GM18520 (cell line): ENCODE measurements around the gene TANC1.

Experiments
- ATAC-seq: cut with Tn5 transposase; IDR thresholded peaks from one replicate; pipeline ENCODE4 v1.9.1; 2021; ENCODE audit not compliant: unreplicated experiment

The TANC1 gene

DNA sequence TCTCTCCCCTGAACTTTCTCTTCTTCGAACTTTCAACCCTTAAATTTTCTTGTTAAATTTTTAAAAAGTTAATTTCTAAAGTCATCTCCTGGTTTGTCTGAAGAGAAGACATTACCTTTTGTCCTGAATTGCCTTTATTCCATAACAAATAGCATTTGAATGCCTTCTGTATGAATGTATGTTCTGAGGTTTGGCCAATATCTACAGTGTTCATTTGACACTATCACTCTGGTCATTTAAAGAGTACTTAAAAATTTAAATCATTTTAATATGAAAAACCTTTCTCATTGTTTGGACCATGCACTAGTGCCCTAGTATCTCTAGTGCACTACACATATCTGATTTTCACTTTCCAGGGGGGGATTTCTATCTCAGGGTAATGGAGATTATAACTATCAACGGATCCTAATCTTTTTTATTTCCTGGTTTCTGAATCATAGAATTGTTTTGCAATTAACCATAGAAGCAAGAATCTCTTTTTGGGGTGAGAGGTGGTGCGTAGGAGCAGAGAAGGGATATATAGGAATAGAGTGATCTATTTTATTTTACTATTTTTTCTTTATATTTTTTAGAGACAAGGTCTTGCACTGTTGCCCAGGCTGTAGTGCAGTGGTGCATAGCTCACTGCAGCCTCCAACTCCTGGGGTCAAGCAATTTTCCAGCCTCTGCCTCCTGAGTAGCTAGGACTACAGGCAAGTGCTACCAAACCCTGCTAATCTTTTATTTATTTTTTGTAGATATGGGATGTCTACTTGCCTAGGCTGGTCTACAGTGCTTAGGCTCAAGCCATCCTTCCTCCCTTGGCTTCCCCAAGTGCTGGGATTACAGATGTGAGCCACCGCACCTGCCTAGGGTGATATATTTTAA lies 25.5 kb downstream of the TANC1 start:
- ATAC-seq: no peak

DNA sequence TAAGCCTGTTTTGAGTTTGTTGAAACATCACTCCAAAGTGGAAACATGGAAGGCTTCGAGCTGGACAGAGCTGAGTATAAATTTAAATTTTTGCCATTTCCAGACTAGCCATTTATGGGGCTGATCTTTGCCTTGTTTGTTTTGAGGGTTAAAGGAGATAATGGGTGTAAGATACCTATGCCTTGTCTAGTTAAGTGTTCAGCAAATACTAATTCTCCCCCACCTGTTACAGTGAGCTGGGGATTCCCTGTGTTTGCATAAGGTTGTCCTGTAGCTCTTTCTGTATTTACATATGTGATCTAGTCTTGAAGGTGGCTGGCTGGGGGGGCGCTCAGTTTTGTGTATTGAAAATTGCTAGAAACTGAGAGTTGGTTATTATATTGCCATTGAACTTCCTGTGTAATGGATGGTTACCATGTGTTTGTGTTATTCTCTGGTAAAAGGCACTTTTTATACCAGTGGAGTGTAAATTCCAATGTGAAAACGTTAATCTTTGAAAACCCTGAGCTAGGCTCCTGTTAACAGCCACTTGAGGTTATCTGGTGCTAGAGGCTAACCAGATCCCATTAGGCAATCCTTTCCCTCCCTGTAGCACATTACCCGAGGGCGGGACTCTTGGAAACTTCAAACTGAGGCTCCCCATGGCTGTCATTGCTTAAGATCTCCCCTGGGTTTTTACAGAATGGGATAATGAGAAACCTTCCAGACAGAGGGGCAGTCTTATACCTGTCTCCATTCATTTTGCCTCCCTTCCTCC lies 26.7 kb downstream of the TANC1 start:
- no peak for ATAC-seq

DNA sequence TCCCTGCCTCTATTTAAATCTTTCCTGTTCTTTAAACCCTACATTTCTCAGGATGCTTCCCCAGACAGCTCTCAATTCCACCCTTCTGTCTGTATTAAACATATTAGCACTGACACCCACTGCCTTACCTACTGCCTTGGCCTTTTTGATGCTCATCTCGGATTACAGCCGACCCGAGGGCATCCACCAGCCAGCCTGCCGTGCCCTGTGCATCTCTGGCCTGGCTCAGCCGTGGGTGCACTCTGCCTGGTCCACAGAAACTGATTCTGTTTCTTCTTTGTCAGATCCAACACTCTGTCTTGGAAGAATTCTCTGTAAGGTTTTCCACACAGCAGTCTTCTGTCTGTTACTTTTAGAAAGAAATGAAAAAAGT lies 27.2 kb downstream of the TANC1 start:
- ATAC-seq: no peak

DNA sequence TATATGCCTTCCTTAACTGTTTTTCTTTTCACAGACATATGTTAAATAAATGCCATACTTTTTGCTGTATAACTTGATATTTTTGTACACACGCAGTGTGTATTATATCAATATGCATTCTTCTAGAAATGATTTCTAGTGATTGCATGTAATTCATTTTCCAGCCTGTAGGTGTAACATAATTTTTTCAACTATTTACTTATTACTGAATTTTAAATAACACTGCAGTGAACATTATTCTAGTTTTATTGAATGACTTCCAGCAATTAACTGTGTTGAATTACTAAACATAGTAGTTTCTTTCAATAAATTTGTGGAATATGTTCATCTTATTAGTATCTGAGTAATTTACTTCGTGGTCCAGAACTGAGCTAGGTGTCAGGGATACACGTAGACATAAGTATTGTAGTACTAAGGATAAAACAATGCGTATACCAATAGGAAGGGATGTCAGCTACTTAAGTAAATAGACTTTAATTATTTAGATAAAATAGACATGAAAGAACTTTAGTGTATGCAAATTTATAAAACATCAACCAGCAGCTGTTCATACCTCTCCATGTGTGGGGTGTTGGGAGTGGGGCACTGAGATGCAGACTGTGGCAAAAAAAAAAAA lies 28.0 kb downstream of the TANC1 start:
- no peak for ATAC-seq

DNA sequence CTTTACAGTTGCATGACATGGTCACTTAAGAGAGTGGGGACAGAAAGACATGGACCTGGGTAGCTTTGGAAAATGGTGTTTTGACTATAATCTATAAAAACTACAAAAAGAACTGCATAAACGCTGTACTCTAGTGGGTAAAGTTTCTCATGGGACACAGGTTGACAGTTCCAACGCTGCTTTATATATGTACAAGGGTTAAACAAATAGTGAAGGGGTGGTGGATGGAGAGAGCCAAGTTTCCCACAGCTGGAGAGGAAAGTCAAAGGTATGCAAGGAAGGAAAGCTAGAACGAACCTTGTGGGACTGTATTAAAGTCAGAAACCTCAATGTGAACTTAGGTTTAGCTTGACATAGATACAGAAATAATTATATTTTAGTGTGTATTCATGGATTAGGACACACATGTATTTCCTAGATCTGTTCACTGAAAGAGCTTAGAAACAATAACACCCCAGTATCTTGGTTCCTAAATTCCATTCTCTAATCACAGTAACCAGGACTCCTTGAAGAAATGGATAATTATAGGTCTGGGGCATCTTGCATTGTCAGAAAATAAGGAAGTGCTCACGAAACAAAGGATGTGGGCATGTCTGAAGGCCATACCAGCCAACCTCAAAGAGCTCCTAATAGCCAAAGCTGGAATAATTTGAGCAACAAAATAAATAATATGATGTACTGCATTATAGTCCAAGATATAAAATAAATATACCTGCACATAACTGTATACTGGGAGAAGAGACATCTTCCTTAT lies 28.8 kb downstream of the TANC1 start:
- ATAC-seq: no peak

DNA sequence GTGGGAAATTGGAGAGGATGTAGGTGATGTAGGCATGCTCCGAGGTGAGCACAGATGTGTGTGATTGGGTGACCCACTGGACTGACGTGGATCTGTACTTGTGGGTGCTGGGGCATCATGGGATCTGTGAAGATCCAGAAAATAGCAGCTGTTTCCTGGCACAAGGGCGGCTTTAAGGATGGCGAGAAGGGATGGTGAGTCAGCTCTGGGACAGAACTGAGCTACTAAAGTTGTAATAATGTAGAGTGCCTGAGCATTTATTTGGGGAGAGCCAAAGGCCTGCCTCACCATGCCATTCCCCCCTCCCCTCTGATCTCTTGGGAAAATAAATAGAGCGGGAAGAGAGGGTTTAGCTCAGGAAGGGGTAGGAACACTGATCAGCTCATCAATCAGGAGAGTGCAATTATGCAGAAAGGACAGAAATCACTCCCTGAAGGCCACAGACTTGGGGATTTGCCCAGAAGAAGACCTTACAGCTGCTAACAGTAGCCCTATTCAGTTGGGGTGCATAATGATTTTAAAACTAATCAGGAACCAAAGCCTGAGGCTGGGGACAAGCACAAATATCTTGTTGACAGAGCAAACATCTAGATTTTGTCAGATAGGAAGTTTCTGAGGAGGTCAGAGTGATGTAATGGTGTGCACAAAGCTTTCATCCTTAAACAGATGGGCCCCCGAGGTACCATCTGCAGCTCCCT lies 30.3 kb downstream of the TANC1 start:
- no peak for ATAC-seq

DNA sequence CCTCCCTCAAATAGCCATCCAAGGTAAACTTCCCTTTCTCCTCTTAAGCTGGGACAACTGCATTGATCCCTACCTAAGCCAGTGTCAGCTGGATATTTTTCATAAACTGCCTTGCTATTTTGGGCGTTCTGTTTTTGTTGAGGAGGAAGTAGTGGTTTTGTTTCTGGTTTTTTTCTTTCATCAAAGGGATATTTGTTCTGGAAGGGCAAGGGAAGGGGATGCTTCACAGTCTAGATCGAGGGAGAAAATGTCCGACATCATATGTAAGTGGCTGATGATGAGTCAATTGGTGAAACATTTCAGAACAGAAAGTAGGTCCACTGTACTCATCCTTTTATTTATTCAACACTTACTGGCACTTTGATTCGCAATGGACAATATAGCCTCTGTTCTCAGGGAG lies 31.0 kb downstream of the TANC1 start:
- ATAC-seq: no peak

DNA sequence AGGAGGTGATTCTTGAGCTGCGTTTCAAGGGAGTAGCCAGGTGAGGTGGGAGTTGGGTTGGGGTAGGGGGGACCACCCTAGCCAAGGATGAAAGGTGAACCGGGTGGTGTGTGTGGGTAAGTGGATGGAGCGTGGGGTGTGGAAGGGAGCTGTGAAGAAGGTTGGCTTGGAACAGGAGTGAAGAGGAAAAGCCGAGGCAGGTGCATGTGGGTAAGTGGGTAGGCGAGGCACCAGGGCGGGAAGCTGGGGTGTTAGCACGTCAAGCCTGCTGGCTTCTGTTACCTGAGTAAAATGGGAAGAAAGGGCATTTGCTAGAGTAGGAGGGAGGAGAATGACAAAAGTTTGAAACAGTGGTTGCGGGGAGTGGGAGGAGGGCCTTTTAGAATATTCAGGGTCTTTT lies 31.6 kb downstream of the TANC1 start:
- ATAC-seq: no peak

DNA sequence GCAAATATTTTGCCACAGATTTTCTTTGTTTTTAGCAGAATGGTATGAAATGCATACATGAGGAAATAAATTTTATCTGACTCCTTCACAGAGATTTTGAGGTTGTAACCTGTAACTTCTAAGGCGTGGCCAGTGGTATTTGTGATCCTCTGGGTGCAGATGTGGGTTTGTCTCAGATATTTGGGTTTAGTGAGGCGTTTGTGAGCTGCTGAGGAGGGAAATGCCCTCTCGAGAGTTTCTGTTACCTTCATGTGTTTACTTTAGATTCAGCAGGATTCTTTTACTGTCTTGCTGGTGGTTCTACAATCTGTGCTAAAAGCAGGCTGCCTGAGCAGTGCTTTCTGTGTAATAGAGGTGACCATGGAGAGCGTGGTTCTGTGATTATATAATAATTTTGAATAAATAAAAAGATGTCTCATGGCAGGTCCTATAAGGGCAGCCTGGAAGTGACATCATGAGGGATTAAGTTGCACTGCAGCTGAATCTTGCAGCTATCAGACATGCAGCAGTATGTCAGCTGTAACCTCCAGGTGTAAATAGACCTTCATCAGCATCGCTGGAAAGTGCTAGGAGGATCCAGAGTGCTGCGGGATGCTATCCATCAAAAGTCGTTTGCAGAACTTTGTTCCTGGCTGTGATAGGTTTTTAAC lies 34.1 kb downstream of the TANC1 start:
- no peak for ATAC-seq

DNA sequence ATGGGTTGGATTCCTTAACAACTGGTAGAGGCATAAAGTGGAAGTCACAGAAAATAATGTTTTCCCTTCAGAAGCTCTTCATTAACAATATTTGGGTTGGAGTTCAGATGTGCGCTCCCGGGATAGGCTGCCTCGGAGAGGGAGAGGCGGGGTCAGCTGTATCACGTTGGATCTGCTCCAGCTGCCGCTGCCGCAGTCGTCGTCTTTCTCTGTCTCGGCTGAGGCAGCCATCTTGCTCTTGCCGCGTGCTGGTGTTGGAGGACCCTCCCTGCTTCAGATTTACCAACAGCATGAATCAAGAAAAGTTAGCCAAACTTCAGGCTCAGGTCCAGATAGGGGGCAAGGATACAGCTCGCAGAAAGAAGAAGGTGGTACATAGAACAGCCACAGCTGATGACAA lies 35.1 kb downstream of the TANC1 start:
- no peak for ATAC-seq

DNA sequence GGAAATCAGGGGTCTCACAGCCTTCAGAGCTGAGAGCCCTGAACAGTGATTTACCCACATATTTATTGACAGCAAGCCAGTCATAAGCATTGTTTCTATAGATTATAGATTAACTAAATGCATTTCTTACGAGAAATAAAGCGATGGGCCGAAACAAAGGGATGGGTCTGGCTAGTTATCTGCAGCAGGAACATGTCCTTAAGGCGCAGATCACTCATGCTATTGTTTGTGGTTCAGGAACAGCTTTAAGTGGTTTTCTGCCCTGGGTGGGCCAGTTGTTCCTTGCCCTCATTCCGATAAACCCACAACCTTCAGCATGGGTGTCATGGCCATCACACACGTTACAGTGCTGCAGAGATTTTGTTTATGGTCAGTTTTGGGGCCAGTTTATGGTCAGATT lies 36.4 kb downstream of the TANC1 start:
- no peak for ATAC-seq

DNA sequence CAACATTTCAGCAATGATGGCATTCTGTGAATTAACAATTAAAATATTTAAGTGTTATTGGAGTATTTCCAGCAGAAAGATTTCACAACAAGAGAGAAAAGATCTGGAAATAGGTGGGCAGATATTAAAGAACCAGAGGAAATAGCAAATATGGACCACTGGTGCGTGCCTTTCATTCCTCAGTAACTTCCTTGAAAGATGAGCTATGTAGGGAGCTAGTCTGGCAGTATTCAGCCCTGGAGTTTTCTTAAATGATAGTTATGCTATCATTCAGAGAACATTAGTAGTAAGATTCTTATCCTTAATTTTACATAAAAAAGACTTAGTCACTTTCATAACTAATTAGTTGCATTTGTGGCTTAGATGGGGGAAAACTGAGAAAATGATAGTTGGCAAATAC lies 41.5 kb downstream of the TANC1 start:
- no peak for ATAC-seq

DNA sequence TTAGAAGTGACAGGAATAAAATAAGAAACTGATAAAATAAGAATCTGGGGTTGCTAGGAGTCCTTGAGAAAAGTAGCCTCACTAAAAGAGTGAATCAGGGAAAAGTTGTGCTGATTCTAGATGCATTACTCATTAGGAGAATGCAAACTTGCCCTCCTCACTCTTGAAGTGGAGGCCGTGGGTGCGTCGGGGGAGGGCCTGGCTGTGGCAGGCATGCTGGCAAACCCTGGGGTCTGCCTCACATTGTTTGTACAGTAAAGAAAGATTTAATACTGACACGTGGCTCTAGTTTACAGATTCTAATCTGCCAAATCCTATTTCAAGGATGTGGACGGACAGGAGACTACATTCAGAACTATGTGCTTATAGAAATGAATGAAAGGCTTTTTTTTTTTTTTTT lies 41.9 kb downstream of the TANC1 start:
- no peak for ATAC-seq

DNA sequence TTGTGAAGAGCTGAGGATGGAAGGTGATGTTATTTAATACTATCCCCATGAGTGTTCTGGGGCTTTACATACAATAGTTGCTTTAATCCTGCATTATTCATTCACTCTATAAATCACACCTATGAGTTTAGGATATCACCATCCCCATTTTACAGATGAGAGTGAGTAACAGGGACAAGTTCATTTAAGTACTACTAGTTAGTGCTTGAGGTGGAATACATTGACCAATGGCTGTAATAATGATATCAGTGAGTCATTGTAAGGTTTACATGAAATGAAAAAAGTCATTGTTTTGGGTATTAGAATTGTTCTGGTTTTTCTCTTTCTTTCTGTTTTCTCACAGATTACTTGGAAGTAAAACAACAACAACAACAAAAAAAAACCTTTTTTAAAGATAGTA lies 42.5 kb downstream of the TANC1 start:
- no peak for ATAC-seq

DNA sequence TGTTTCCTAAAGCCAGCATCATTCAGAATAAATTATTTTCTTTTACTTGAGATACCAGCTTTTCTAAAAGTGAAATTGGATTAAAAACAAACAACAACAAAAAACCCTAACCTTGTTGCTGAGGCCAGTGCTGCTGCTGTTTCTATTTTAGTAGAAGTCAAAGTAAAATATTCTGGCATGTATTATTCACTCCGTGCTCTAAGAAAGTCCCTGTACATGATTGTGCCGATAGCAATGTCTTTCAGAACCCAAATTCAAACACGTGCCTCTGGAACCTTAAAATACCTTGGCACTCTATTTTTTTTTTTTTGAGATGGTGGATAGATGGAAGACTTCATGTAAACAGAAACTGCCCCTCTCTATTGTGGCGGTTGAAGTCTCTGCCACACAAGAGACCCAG lies 43.7 kb downstream of the TANC1 start:
- ATAC-seq: no peak

DNA sequence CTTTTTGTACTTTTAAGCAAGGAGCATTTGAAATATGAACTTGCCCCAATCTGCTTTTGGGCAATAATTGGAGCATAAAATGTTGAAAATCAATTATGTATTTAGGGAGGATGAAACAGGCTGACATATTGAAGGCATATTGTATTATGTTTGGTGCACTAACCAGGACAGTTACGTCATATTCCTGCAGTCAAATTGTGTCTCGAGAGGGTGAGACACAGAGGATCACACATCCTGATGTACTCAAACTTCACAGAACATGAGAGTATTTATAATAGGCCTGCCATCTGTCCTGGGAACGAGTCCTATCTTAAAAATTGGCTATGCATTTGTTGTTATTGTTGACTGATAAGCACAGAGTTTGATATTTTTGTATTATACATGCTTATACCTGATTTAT lies 44.7 kb downstream of the TANC1 start:
- ATAC-seq: no peak

DNA sequence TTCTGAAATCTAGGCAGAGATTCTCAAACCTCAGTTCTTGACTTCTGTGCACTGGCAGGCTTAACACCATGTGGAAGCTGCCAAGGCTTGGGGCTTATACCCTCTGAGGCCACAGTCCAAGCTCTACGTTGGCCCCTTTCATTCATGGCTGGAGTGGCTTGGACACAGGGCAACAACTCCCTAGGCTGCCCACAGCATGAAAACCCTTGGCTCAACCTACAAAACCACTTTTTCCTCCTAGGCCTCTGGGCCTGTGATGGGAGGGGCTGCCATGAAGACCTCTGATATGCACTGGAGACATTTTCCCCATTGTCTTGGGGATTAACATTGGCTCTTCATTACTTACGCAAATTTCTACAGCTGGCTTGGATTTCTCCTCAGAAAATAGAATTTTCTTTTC lies 46.7 kb downstream of the TANC1 start:
- no peak for ATAC-seq

DNA sequence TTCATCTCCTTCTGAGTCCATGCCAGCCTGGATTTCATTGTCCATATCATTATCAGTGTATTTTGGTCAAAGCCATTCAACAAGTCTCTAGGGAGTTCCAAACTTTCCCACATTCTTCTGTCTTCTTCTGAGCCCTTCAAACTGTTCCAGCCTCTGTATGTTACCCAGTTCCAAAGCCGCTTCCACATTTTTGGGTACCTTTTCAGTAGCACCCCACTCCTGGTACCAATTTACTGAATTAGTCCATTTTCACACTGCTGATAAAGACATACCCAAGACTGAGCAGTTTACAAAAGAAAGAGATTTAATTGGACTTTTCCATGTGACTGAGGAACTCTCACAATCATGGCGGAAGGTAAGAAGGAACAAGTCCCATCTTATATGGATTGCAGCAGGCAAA lies 47.4 kb downstream of the TANC1 start:
- no peak for ATAC-seq

DNA sequence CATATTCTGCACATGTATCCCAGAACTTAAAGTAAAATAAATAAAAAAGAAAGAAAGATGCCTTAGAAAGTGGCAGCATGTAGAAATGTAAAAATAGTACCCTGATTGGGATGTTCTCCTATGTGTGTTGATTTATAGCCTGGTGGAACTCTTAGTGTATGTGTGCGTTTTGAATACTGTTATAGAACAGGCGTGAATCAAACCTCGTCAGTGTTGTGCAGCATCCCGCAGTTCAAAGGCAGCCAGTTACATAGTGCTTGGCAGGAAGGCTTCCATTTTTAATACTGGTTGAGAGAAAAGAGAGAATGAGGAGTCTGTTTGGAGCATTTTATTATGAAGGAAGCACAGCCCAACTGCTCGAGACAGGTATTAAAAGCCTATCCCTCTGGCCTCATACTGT lies 49.4 kb downstream of the TANC1 start:
- ATAC-seq: no peak

DNA sequence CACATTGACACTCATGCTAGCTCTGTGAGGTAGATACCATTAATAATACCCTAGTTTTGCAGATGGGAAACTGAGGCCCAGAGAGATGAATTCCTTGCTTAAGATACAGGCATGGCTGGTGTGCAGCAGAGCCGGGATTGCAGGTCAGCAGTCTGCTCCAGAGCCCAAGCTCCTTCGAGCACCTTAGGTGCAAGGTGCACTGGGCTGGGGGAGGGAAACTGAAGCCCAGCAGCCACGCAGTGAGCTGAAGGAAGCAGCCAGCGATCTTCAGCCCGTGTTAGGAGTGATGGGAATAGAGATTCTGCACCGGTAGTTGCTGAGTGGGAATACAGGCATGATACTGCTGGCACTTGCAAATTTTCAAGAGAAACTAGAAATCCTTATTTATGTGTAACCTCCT lies 50.6 kb downstream of the TANC1 start:
- ATAC-seq: no peak
